Measurements from ENCODE around the gene EEF1G.

- TF ChIP-seq POLR2A (IDR thresholded peaks at IDR 0.05) (peak in 2 of 4 donors; percentile 39 to 78), CTCF (IDR thresholded peaks at IDR 0.05) (peak in 2 of 6 experiments; percentile 13 to 22)
Observed at GRCh38 chr11:62601372-62602140, 27.9 kb upstream of the EEF1G start, which contains the start of gene MTA2.
